Measurements from ENCODE around the gene REX1BD. TPM values are rescaled to one million over a fixed set of nuclear protein-coding genes. Genes with fewer than 3 reads are reported as not detected.
A peak's percentile ranks its signal among the peaks of the same experiment; 100 is the strongest.

Gene REX1BD
- total and polyA plus RNA-seq, 2 of the 13 experiments (the other 11 are each of a cell fraction or from before 2014, with no cell fraction given): 7.5 to 25.4 TPM

DNA sequence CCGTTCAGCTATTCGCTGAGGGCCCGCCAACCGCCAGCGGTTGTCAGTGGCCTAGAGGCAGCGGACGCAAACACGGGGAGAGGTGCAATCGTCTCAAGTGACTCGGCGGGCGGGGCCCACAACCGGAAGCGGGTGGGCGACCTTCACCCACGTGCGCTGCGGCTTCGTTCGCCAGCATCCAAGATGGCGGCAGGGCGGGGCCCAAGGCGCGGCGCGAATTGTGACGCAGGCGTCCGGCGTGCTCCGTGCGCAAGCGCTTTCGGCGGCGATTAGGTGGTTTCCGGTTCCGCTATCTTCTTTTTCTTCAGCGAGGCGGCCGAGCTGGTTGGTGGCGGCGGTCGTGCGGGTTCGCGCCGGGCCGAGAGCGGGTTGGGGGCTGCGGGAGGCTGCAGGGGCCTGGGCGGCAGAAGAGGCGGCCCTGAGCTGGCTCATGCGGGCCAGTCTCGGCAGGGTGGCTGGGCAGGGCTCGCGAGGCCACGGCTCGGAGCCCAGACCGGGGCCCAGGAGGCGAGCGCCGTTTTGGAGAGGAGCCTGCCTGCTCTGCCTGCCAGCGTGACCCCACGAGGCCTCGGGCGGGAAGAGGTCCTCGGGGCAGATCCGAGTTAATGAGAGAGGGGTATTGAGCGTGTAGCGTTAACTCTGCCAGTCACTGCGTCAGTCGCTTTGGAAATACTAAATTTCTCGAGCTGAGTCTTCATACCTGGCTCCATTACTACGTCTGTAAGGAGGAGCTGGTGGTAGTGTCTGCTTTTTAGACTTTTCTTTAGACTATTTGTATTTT lies 16.8 kb upstream of the REX1BD start, which contains the start of gene UBA52 (continued):
- TF ChIP-seq HOMEZ (CRISPR knock-in tag; IDR thresholded peaks at IDR 0.05; ENCODE audit: low read depth) (no peak; the same call in 1 of the 2 replicates), ZNF251 (CRISPR knock-in tag; IDR thresholded peaks at IDR 0.05) (no peak), PRDM15 (CRISPR knock-in tag; IDR thresholded peaks at IDR 0.05) (no peak), ZNF513 (CRISPR knock-in tag; conservative IDR thresholded peaks at IDR 0.05) (no peak; the same call in 1 of the 2 replicates), TARDBP (CRISPR knock-in tag; IDR thresholded peaks at IDR 0.05) (peak; percentile 96; the same call in 1 of the 2 replicates), MXI1 (IDR thresholded peaks at IDR 0.05; ENCODE audit: borderline replicate concordance, low read depth, low read length) (peak; percentile 99), SRSF4 (IDR thresholded peaks at IDR 0.05; ENCODE audit: low read depth, low read length, poor library complexity, severe bottlenecking) (peak; percentile 53), BCL3 (CRISPR knock-in tag; IDR thresholded peaks at IDR 0.05) (peak; percentile 90), ETV5 (CRISPR knock-in tag; IDR thresholded peaks at IDR 0.05; ENCODE audit: borderline replicate concordance) (peak; percentile 98), ZNF414 (CRISPR knock-in tag; IDR thresholded peaks at IDR 0.05) (peak; percentile 46; the same call in 1 of the 2 replicates), ATF7-NPFF (CRISPR knock-in tag; IDR thresholded peaks at IDR 0.05; ENCODE audit: low read depth) (no peak; the same call in none of the 2 replicates)
- TF ChIP-seq, protein P1, sequence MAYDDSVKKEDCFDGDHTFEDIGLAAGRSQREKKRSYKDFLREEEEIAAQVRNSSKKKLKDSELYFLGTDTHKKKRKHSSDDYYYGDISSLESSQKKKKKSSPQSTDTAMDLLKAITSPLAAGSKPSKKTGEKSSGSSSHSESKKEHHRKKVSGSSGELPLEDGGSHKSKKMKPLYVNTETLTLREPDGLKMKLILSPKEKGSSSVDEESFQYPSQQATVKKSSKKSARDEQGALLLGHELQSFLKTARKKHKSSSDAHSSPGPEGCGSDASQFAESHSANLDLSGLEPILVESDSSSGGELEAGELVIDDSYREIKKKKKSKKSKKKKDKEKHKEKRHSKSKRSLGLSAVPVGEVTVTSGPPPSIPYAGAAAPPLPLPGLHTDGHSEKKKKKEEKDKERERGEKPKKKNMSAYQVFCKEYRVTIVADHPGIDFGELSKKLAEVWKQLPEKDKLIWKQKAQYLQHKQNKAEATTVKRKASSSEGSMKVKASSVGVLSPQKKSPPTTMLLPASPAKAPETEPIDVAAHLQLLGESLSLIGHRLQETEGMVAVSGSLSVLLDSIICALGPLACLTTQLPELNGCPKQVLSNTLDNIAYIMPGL (CRISPR knock-in tag; IDR thresholded peaks at IDR 0.05; ENCODE audit: borderline replicate concordance in 1 of 2, low read depth in 1 of 2): peak; percentile 76 to 89; a peak in 3 of 4 replicates
- TF ChIP-seq, protein P2, sequence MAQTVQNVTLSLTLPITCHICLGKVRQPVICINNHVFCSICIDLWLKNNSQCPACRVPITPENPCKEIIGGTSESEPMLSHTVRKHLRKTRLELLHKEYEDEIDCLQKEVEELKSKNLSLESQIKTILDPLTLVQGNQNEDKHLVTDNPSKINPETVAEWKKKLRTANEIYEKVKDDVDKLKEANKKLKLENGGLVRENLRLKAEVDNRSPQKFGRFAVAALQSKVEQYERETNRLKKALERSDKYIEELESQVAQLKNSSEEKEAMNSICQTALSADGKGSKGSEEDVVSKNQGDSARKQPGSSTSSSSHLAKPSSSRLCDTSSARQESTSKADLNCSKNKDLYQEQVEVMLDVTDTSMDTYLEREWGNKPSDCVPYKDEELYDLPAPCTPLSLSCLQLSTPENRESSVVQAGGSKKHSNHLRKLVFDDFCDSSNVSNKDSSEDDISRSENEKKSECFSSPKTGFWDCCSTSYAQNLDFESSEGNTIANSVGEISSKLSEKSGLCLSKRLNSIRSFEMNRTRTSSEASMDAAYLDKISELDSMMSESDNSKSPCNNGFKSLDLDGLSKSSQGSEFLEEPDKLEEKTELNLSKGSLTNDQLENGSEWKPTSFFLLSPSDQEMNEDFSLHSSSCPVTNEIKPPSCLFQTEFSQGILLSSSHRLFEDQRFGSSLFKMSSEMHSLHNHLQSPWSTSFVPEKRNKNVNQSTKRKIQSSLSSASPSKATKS (CRISPR knock-in tag; IDR thresholded peaks at IDR 0.05): no peak
